DMS153 treated with DMSO at 0.1 percent for 48 hours (cell line): ENCODE measurements around the gene ALDH16A1.
"Not testable (repeated sequence)": the region's sequence is repeated elsewhere in the genome, so short reads cannot be mapped to it uniquely, and the experiment has no call there.

ENCODE experiments used
- DNase-seq: peaks from one replicate; lab custom pipeline; 2025; ENCODE audit not compliant: unreplicated experiment; lab: John Stamatoyannopoulos, UW

Gene ALDH16A1

GRCh38 chr19:49461656-49462055 lies 8.6 kb downstream of the ALDH16A1 start:
- DNase-seq = no peak

GRCh38 chr19:49462492-49462891 lies 9.5 kb downstream of the ALDH16A1 start:
- no peak for DNase-seq

GRCh38 chr19:49463960-49464740 lies 11.1 kb downstream of the ALDH16A1 start:
- DNase-seq = no peak

- no peak for DNase-seq
Measured at GRCh38 chr19:49465371-49465770, 12.3 kb downstream of the ALDH16A1 start.

GRCh38 chr19:49468199-49468598 lies 15.2 kb downstream of the ALDH16A1 start:
- DNase-seq = no peak

- DNase-seq = peak; percentile 25
Measured at GRCh38 chr19:49468746-49469447, 15.9 kb downstream of the ALDH16A1 start.

- DNase-seq = no peak
Measured at GRCh38 chr19:49469828-49470614, 17.0 kb downstream of the ALDH16A1 start.

GRCh38 chr19:49470615-49470978 lies 17.6 kb downstream of the ALDH16A1 start:
- DNase-seq = no peak

- no peak for DNase-seq
Measured at GRCh38 chr19:49472936-49473335, 19.9 kb downstream of the ALDH16A1 start.

- not testable (repeated sequence) for DNase-seq
Measured at GRCh38 chr19:49473501-49473867, 20.5 kb downstream of the ALDH16A1 start.

- DNase-seq = peak; percentile 52
Measured at GRCh38 chr19:49473868-49474541, 21.0 kb downstream of the ALDH16A1 start, which contains the start of gene FLT3LG. TSS of gene FLT3LG (plus strand) at chr19:49474215. CDS start at chr19:49474640, 425 bp downstream.

GRCh38 chr19:49474542-49474924 lies 21.5 kb downstream of the ALDH16A1 start:
- no peak for DNase-seq

GRCh38 chr19:49475191-49475917 lies 22.3 kb downstream of the ALDH16A1 start:
- DNase-seq = no peak

- DNase-seq = no peak
Measured at GRCh38 chr19:49475995-49476880, 23.2 kb downstream of the ALDH16A1 start.

- no peak for DNase-seq
Measured at GRCh38 chr19:49479975-49480628, 27.1 kb downstream of the ALDH16A1 start.

- DNase-seq = no peak
Measured at GRCh38 chr19:49481020-49481683, 28.1 kb downstream of the ALDH16A1 start.

- no peak for DNase-seq
Measured at GRCh38 chr19:49486232-49486631, 33.2 kb downstream of the ALDH16A1 start.

- no peak for DNase-seq
Measured at GRCh38 chr19:49486710-49487276, 33.8 kb downstream of the ALDH16A1 start.
